Nephron progenitor cell (in vitro differentiated cells): ENCODE data around the gene HNRNPUL2.

ENCODE experiments used
- DNase-seq: peaks from one replicate; pipeline ENCODE4 v3.0.0; 2021
- H3K27ac Mint-ChIP-seq: 2 replicates; pipeline ENCODE4 v1.8.0; 2021; ENCODE audit warnings: mild to moderate bottlenecking, moderate library complexity, mixed read lengths
- H3K27me3 Mint-ChIP-seq: 2 replicates; pipeline ENCODE4 v1.8.0; 2021; ENCODE audit warnings: mild to moderate bottlenecking, low read depth, mixed read lengths; ENCODE audit not compliant: poor library complexity
- H3K36me3 Mint-ChIP-seq: 2 replicates; pipeline ENCODE4 v1.8.0; 2021; ENCODE audit warnings: low read depth, mixed read lengths
- H3K4me1 Mint-ChIP-seq: 2 replicates; pipeline ENCODE4 v1.8.0; 2021; ENCODE audit warnings: mixed read lengths
- H3K4me3 Mint-ChIP-seq: 2 replicates; pipeline ENCODE4 v1.8.0; 2021; ENCODE audit warnings: mild to moderate bottlenecking, moderate library complexity, mixed read lengths
- H3K9me3 Mint-ChIP-seq: 2 replicates; pipeline ENCODE4 v1.8.0; 2021; ENCODE audit warnings: mild to moderate bottlenecking, moderate library complexity, mixed read lengths
- TF ChIP-seq, protein P1 (sequence below): fragments of 200-600 bp; sonication (generic); IDR thresholded peaks from 2 replicates; pipeline ENCODE4 v1.5.0; 2021; ENCODE audit warnings: antibody characterized with exemption

Gene HNRNPUL2

DNA sequence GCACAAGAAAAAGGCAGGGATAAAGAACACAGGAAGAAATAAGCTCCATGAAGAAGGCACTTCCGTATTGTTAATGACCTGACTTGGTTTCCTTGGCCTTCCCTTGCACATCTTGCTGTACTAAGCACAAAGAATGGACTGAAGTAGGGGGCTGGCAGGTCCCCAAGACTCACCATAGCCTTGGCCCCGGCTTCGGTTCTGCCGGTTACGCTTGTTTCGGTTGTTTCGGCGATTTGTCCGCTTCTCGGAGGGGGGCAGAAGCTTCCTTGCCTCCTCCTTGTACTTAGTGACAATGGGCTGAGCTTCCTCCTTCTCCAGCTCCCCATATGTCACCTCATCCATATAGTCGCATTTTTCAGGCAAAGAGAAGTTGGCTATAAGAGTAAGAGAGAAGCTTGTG, 10.4 kb downstream of the HNRNPUL2 start:
- Mint-ChIP-seq H3K4me3 (no peak overlapping the region), H3K9me3 (no peaks in the 10 kb centered on the region), H3K27me3 (no peaks in the 10 kb centered on the region), H3K36me3 (peaks cover 92% of the 10 kb centered on the region), H3K27ac (no peak overlapping the region), H3K4me1 (peaks cover 17% of the 10 kb centered on the region)
- TF ChIP-seq, protein P1, sequence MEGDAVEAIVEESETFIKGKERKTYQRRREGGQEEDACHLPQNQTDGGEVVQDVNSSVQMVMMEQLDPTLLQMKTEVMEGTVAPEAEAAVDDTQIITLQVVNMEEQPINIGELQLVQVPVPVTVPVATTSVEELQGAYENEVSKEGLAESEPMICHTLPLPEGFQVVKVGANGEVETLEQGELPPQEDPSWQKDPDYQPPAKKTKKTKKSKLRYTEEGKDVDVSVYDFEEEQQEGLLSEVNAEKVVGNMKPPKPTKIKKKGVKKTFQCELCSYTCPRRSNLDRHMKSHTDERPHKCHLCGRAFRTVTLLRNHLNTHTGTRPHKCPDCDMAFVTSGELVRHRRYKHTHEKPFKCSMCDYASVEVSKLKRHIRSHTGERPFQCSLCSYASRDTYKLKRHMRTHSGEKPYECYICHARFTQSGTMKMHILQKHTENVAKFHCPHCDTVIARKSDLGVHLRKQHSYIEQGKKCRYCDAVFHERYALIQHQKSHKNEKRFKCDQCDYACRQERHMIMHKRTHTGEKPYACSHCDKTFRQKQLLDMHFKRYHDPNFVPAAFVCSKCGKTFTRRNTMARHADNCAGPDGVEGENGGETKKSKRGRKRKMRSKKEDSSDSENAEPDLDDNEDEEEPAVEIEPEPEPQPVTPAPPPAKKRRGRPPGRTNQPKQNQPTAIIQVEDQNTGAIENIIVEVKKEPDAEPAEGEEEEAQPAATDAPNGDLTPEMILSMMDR: no peak
- no peak for DNase-seq

DNA sequence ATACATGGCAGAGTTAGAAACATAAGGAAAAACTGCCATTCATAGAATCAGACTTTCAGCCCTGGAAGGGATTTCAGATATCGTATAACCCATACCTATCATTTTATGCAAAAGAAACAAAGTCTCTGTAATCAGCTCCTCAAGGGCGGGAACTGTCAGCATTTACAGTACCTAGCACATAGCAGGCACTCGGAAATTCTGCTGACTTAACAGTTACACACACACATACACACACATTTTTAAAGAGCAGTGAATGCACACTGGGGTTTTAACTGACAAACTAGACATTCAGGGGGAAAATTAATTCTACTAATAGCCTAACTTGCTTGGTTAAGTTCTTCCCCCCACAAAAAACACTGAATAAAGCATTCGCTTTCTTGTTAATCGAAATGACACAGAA, 11.1 kb downstream of the HNRNPUL2 start:
- no peak for DNase-seq
- Mint-ChIP-seq H3K4me3 (no peak overlapping the region), H3K36me3 (peaks cover 91% of the 10 kb centered on the region), H3K4me1 (peaks cover 17% of the 10 kb centered on the region), H3K27ac (no peak overlapping the region), H3K9me3 (no peaks in the 10 kb centered on the region), H3K27me3 (no peaks in the 10 kb centered on the region)
- TF ChIP-seq, protein P1: no peak

DNA sequence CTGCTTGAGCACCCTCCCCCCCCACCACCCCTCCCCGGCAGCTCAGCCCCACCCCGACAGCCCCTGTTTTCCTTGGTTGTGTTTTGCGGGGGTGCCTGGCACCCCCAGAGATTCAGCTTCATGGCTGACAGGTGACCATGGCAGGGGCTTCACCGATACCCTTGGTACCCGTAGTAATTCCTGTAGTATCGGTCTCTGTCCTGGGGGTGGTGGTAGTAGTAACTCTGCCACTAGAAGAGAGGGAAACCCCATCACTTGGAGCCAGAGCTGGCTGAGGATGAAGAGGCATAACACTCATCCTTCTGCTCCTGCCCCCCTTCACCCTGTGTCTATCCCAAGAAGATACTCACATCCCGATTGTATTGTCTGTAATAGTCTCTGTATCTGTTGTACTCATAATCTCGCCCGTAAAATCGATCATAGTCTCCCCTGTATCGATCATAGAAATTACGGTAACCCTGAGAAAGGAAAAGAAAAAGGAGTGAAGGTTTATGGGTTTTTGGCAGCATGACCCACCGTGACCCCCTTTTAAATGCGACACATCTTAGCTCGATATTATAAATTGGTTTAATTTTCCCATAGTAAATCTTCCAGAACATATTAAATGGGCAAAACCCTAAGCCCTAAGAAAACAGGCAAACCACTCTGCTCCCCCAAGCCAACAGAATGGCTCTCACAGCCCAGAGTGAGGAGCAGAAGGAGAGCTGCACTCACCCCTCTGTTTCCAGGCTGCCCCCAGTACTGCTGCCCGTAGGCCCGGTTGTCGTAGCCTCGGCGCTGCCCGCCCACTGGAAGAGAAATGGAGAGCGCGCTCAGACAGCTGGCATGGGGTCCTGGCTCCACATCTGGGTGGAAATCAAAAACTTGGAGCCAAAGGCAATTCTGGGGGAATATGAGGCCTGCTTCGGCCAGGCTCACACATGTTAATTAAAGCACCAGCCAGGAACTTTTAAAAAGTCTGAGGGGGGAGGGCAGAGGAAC, 11.8 kb downstream of the HNRNPUL2 start:
- TF ChIP-seq, protein P1: no peak
- H3K36me3 Mint-ChIP-seq: peaks cover 91% of the 10 kb centered on the region
- no peak for DNase-seq

DNA sequence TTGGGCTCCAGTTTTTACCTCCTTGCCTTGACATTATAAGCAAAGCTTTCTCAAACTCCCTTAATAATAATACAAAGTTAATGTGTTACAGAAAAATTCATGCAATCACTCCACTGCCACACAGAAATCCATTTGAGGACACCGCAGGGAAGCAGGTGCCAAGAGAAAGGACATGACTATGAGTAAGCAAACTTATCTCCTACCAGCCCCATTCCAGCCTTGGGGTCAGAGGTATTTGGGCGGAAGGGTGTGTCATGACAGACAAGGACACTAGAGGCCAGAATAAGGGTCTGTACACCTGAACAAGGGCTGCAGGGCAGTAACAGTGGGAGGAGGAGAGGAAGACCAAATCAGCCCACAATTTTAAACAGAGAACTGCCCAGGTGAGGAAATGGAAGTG, 13.9 kb downstream of the HNRNPUL2 start:
- DNase-seq: no peak
- no peaks in the 10 kb centered on the region for H3K9me3 Mint-ChIP-seq
- TF ChIP-seq, protein P1: no peak
- H3K27me3 Mint-ChIP-seq: no peaks in the 10 kb centered on the region
- H3K36me3 Mint-ChIP-seq: peaks cover 78% of the 10 kb centered on the region
- peak overlapping the region; percentile 97 for H3K27ac Mint-ChIP-seq
- H3K4me1 Mint-ChIP-seq: peaks cover 36% of the 10 kb centered on the region
- no peak overlapping the region for H3K4me3 Mint-ChIP-seq

More for the DNA sequence above, 11.8 kb downstream of the HNRNPUL2 start:
- H3K27me3 Mint-ChIP-seq: no peaks in the 10 kb centered on the region
- H3K4me3 Mint-ChIP-seq: no peak overlapping the region
- H3K27ac Mint-ChIP-seq: peak overlapping the region; percentile 58
- no peaks in the 10 kb centered on the region for H3K9me3 Mint-ChIP-seq
- H3K4me1 Mint-ChIP-seq: peaks cover 17% of the 10 kb centered on the region

DNA sequence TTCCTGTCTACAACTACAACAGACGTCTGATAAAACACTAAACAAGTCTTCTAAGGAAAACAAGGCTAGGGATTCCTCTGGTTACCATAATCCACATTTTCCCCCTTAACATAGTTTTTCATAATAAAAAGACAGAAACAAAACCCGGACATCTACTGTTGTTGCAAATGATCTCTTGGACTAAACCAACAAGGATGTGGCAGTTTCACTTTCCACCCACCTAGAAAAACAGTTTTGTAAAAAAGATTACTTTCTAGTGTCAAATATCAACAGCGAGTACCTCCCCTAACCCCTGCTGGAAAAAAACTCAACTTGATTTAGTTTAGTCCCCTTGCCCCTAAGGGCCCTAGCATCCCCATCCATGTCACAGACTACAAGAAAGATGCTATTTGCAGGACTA, 14.4 kb downstream of the HNRNPUL2 start:
- TF ChIP-seq, protein P1: no peak
- H3K36me3 Mint-ChIP-seq: peaks cover 73% of the 10 kb centered on the region
- peak overlapping the region; percentile 97 for H3K27ac Mint-ChIP-seq
- H3K9me3 Mint-ChIP-seq: no peaks in the 10 kb centered on the region
- no peak for DNase-seq
- H3K4me3 Mint-ChIP-seq: no peak overlapping the region
- H3K27me3 Mint-ChIP-seq: no peaks in the 10 kb centered on the region
- H3K4me1 Mint-ChIP-seq: peaks cover 41% of the 10 kb centered on the region
